Suprapubic skin (tissue), 4 donors: Measurements from ENCODE around the gene NFKBIZ.

Experiments
- EP300 ChIP-seq: sonication (generic); formaldehyde crosslinking; IDR thresholded peaks from one replicate; pipeline ENCODE4 v1.6.1; 2017; ENCODE audit warnings: antibody characterized with exemption
- POLR2A ChIP-seq, 2 donors: fragments of 450-650 bp; IDR thresholded peaks; one replicate each; pipeline ENCODE4 v1.6.1; 2017; ENCODE audit warnings: antibody characterized with exemption in 2 of 2, mild to moderate bottlenecking in 2 of 2, moderate library complexity in 2 of 2
- POLR2AphosphoS5 ChIP-seq, 3 donors: sonication (generic); formaldehyde crosslinking; IDR thresholded peaks; one replicate each; pipeline ENCODE4 v1.6.1; 2017; ENCODE audit warnings: antibody characterized with exemption in 3 of 3
- TF ChIP-seq, protein P1 (sequence below), 2 donors: fragments of 200-600 bp in 1 of 2; fragments of 450-650 bp in 1 of 2; sonication (generic) in 1 of 2; IDR thresholded peaks; one replicate each; pipeline ENCODE4 v1.5.1; 2016 to 2019; ENCODE audit warnings: antibody characterized with exemption in 2 of 2, mild to moderate bottlenecking in 1 of 2, moderate library complexity in 1 of 2

DNA sequence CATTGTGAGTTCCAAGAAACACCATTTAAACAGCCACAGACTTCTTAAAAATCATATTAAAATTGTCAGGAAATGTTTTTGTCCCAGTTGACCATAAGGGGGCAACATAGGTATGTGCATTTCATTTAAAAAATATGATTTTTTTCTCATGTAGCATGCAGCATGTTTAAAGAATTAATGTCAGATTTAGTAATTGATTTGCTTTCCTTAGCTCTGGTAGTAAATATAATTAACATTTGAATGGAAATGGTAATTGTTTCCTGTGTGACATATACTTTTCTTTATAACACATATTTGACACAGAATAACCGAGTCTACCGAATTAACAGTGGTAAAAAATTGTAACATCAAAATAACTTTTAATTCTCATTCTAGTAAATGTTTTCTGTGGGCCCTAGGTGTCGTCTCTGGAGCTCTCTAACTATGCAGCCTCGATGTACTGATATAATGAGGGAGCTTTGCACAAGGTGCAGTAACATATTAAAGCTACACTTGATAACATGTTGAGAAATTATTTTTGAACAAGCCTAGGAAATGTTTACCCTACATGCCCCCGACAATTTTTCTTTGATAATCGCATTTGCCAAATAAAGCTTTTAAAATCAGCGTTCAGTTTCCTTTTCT is 35.4 kb upstream of the NFKBIZ start:
- TF ChIP-seq EP300 = no peak
- no peak for TF ChIP-seq POLR2AphosphoS5 (IDR thresholded peaks at IDR 0.05)
- no peak for TF ChIP-seq POLR2A (IDR thresholded peaks at IDR 0.05)
- TF ChIP-seq, protein P1, sequence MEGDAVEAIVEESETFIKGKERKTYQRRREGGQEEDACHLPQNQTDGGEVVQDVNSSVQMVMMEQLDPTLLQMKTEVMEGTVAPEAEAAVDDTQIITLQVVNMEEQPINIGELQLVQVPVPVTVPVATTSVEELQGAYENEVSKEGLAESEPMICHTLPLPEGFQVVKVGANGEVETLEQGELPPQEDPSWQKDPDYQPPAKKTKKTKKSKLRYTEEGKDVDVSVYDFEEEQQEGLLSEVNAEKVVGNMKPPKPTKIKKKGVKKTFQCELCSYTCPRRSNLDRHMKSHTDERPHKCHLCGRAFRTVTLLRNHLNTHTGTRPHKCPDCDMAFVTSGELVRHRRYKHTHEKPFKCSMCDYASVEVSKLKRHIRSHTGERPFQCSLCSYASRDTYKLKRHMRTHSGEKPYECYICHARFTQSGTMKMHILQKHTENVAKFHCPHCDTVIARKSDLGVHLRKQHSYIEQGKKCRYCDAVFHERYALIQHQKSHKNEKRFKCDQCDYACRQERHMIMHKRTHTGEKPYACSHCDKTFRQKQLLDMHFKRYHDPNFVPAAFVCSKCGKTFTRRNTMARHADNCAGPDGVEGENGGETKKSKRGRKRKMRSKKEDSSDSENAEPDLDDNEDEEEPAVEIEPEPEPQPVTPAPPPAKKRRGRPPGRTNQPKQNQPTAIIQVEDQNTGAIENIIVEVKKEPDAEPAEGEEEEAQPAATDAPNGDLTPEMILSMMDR (IDR thresholded peaks at IDR 0.05) = peak; percentile 33 to 40
